HG02840 (cell line): ENCODE data around the gene UNC5A.

Source experiments
- ATAC-seq: cut with Tn5 transposase; IDR thresholded peaks from one replicate; pipeline ENCODE4 v1.9.1; 2021; ENCODE audit warnings: mild to moderate bottlenecking, moderate library complexity, moderate number of reproducible peaks; ENCODE audit not compliant: unreplicated experiment, low FRiP score

The UNC5A gene

GRCh38 chr5:176818391-176819098 lies 8.2 kb downstream of the UNC5A start:
- ATAC-seq = no peak

- ATAC-seq = no peak
These were observed 9.1 kb downstream of the UNC5A start for GRCh38 chr5:176819476-176819875.

GRCh38 chr5:176820937-176821336 lies 10.6 kb downstream of the UNC5A start:
- no peak for ATAC-seq

- ATAC-seq = no peak
These were observed 11.1 kb downstream of the UNC5A start for GRCh38 chr5:176821441-176821840.

GRCh38 chr5:176822041-176822792 lies 11.9 kb downstream of the UNC5A start:
- ATAC-seq = no peak

- ATAC-seq = no peak
These were observed 12.6 kb downstream of the UNC5A start for GRCh38 chr5:176822793-176823481.

- no peak for ATAC-seq
These were observed 13.6 kb downstream of the UNC5A start for GRCh38 chr5:176823869-176824412.

- ATAC-seq = no peak
These were observed 14.2 kb downstream of the UNC5A start for GRCh38 chr5:176824604-176825003.

GRCh38 chr5:176825234-176825633 lies 14.9 kb downstream of the UNC5A start:
- ATAC-seq = no peak

GRCh38 chr5:176825957-176826356 lies 15.6 kb downstream of the UNC5A start:
- ATAC-seq = no peak

- no peak for ATAC-seq
These were observed 17.5 kb downstream of the UNC5A start for GRCh38 chr5:176827736-176828414.

GRCh38 chr5:176829320-176829719 lies 19.0 kb downstream of the UNC5A start:
- ATAC-seq = no peak

- ATAC-seq = no peak
These were observed 20.1 kb downstream of the UNC5A start for GRCh38 chr5:176830422-176830994.

GRCh38 chr5:176830995-176831423 lies 20.6 kb downstream of the UNC5A start:
- no peak for ATAC-seq

- no peak for ATAC-seq
These were observed 21.1 kb downstream of the UNC5A start for GRCh38 chr5:176831425-176831824.

- no peak for ATAC-seq
These were observed 21.8 kb downstream of the UNC5A start for GRCh38 chr5:176832162-176832561.

GRCh38 chr5:176833286-176833685 lies 22.9 kb downstream of the UNC5A start:
- no peak for ATAC-seq

GRCh38 chr5:176835918-176836317 lies 25.6 kb downstream of the UNC5A start:
- no peak for ATAC-seq

- ATAC-seq = no peak
These were observed 26.7 kb downstream of the UNC5A start for GRCh38 chr5:176836811-176837706.
